Fibroblast of mammary gland (primary cell): ENCODE results near the gene SUGP1.

ENCODE experiments used
- DNase-seq: peaks from one replicate; pipeline ENCODE4 v3.0.0-alpha.2; 2010; ENCODE audit warnings: low read depth
- H3K4me3 ChIP-seq: 2 replicates; pipeline ENCODE4 v1.5.1; 2011; ENCODE audit warnings: low read depth, mild to moderate bottlenecking, low read length, moderate library complexity; ENCODE audit not compliant: control insufficient read depth
- TF ChIP-seq, protein P1 (sequence below): conservative IDR thresholded peaks from 2 replicates; pipeline ENCODE4 v1.5.1; 2011; ENCODE audit warnings: low read depth, low read length, inconsistent platforms; ENCODE audit not compliant: control insufficient read depth, insufficient read depth

The SUGP1 gene

DNA sequence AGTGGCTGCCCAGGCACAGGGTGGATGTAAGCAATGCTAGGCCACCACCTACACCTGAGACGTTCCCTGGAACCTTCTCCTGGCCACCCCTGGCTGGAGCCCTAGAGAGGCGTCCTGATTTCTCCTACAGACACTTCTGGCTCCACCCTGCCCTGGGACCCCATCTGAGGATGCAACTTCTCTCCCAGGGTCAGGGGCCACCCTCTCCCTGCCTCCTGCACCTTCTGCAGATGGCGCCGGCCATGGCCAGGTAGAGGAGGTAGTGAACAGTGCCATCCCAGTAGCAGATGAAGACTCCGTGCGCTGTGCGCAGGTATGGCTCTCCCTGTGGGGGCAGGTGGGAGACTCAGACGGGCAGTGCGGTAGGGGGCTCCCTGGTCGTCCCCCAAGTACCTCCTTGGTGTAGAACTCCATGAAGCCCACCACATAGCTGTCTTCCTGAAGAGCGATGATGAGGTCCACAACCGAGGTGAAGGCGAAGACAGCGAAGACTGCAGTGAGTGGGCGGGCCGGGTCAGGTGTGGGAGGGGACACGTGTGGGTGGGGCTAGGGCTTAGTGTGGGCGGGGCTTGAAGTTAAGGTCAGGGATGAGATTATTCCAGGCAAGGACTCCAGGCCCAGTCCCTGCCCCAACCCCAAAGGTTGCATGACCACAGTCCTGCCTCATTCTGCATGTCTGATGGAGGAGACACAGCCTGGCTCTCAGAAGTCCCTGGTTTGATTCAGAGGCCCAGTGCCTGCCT lies 50.2 kb downstream of the SUGP1 start:
- H3K4me3 ChIP-seq = no peak overlapping the region
- DNase-seq = no peak
- TF ChIP-seq, protein P1, sequence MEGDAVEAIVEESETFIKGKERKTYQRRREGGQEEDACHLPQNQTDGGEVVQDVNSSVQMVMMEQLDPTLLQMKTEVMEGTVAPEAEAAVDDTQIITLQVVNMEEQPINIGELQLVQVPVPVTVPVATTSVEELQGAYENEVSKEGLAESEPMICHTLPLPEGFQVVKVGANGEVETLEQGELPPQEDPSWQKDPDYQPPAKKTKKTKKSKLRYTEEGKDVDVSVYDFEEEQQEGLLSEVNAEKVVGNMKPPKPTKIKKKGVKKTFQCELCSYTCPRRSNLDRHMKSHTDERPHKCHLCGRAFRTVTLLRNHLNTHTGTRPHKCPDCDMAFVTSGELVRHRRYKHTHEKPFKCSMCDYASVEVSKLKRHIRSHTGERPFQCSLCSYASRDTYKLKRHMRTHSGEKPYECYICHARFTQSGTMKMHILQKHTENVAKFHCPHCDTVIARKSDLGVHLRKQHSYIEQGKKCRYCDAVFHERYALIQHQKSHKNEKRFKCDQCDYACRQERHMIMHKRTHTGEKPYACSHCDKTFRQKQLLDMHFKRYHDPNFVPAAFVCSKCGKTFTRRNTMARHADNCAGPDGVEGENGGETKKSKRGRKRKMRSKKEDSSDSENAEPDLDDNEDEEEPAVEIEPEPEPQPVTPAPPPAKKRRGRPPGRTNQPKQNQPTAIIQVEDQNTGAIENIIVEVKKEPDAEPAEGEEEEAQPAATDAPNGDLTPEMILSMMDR = no peak

DNA sequence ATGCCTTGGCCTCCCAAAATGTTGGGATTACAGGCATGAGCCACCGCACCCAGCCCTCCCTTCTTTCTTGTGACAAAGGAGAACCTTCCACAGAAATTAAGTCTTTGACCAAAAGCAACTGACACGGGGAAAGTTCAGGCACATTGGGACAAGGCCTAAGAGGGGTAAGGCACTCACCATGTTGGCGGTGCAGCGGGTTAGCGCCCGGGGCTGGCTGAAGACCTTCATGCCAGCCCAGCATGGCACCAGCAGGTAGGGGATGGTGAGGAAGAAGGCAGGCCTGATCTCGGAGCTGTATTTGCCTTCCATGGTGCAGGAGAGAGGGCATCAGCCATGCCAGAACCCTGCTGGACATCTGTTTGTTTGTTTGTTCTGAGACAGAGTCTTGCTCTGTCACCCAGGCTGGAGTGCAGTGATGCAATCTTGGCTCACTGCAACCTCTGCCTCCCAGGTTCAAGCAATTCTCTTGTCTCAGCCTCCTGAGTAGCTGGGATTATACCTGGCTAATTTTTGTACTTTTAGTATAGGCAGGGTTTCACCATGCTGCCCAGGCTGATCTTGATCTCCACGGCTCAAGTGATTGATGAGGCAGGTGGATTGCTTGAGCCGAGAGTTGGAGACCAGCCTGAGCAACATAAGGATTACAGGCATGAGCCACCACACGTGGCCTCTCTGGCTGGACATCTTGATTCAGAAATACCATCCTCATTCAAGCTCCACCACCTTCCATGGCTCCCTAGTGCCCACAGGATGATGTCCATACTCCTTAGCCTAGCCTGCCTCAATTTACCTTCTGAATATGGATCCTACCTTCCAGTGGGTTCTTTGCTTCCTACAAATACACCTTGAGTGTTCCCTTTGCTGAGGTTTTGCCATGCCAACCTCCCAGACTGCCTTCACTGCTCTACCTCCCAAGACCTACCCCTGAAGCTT lies 51.6 kb downstream of the SUGP1 start:
- H3K4me3 ChIP-seq = no peak overlapping the region
- DNase-seq = no peak
- TF ChIP-seq, protein P1 = no peak

DNA sequence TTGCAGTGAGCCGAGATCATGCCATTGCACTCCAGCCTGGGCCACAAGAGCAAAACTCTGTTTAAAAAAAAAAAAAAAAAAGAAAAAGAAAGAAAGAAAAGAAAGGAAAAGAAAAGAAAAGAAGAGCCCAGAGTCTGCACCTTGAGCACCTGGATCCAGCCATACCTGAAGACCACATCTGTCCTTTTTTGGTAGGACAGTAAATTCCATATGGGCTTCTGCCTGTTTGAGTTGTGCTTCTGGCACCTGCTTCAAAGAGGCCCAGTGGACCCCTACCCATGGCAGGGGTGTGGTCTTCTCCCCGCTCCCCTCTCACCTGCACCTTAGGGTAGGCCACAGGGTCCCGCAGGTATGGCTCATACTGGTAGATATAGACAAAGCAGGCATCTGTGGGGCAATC lies 53.0 kb downstream of the SUGP1 start:
- TF ChIP-seq, protein P1 = no peak
- H3K4me3 ChIP-seq = no peak overlapping the region
- no peak for DNase-seq

DNA sequence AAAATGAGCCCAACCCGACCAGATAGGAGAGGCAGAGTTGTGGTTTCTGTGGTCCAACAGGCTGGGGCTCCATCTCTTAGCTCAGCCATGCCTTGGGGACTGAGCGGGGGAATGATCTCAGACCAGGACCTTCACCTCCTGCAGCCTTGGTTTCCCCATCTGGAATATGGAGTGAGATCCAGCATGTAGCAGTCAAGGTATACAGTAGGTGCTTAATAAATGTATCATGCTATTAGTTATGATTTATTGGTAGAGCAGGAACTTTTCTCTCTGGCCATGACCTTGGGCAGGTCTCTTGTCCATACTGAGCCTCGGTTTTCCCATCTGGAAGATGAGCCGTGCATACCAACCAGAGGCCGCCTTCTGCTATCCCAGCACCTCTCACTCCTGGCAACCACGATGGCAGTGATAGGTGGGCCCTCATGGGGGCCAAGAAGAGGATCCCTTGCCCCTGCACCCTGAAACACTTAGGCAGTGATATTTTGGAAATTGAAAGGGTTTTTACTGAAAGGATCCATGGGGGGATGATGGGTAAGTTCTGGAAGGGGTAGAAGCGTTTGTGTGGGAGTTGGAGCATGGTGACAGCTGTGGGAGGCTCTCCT lies 56.3 kb downstream of the SUGP1 start:
- TF ChIP-seq, protein P1 = no peak
- H3K4me3 ChIP-seq = no peak overlapping the region
- no peak for DNase-seq

DNA sequence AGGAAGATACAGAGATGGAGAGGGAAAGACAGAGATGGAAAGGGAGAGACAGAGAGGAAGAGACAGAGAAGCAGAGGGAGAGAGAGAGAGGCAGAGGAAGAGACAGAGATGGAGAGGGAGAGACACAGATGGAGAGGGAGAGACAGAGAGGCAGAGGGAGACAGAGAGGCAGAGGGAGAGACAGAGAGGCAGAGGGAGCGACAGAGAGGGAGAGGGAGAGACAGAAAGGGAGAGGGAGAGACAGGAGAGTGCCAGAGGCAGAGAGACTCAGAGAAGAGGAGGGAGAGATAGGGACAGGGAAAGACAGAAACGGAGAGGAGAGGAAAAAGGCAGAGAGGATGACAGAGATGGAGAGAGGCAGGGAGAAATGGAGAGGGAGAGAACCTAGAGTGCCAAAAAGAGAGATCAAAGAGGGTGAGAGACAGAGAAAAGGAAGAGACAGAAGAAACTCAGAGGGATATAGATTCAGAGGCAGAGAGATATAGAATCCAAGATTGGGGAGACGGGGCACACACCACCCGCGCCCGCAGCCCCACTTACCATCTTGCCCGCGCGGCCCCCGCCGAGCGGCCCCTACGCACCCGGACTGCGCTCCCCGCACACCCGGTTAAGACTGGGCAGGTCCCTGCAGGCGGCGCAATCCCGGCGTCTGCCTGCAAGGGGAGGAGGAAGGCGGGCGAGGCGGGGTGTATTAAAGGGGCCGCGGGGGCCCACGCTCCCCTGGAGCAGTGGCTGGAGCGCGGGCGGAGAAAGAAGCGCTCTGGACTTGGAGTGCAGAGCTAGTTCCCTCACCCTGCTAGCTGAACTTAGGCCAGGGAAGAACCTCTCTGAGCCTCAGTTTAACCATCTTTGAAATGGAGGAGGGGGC lies 57.9 kb downstream of the SUGP1 start:
- no peak for DNase-seq
- TF ChIP-seq, protein P1 = no peak
- H3K4me3 ChIP-seq = no peak overlapping the region

DNA sequence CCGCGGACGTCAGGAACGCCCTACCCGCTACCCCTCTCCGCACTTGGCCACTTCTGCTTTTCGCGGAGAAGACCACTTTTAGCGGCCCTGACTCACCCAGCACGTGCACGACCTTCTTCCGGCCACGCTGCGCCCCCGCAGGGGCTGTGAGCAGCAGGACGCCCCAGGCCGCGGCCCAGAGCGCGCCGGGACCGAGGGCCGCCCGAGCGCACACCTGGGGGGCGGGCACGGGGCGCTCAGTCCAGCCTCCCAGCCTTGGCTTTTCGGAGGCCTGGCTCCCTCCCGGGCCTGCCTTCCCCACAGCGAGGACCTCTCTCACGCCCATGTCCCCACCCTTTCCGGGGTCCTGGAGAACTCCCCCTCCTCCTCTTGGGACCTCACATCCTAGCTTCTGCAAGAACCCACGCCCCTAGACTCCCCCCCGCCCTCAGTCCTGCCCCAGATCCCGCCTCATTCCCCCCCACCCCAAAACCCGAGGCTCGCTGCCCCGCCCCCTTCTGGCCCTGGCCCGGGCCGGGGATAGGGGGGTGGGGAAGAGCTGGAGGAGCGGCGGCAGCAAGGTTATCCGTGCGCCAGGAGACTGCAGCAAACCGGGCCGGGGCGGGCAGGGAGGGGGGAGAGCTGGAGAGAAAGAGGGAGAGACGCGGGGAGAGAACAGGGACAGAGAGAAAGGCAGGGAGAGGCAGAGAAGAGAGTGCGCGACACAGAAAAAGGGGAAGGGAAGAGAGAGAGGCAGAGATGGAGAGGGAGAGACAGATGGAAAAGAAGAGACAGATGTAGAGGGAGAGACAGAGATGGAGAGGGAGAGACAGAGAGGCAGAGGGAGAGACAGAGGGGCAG lies 58.7 kb downstream of the SUGP1 start:
- no peak for DNase-seq
- H3K4me3 ChIP-seq = no peak overlapping the region
- TF ChIP-seq, protein P1 = no peak
